Loucy (cell line): ENCODE results near the gene SERPINB8.
A peak's percentile ranks its signal among the peaks of the same experiment; 100 is the strongest.

Source experiments
- H2AFZ ChIP-seq: fragments of 200-600 bp; sonication (generic); 2 replicates; pipeline ENCODE4 v1.6.0; 2016; ENCODE audit warnings: antibody characterized with exemption, mild to moderate bottlenecking, low read length, moderate library complexity
- H3F3A ChIP-seq: fragments of 200-600 bp; 2 replicates; pipeline ENCODE4 v1.6.0; 2016; ENCODE audit warnings: antibody characterized with exemption, low read depth, mild to moderate bottlenecking
- H3K27me3 ChIP-seq: fragments of 200-600 bp; sonication (generic); 2 replicates; pipeline ENCODE4 v1.6.1; 2014; ENCODE audit warnings: low read length, mild to moderate bottlenecking; ENCODE audit not compliant: insufficient read depth, poor library complexity, severe bottlenecking
- H3K36me3 ChIP-seq: fragments of 200-600 bp; sonication (generic); 2 replicates; pipeline ENCODE4 v1.6.1; 2016; ENCODE audit warnings: low read length; ENCODE audit not compliant: insufficient read depth
- H3K4me1 ChIP-seq: fragments of 200-600 bp; sonication (generic); 2 replicates; pipeline ENCODE4 v1.5.1; 2014; ENCODE audit warnings: low read length, mild to moderate bottlenecking; ENCODE audit not compliant: insufficient read depth, poor library complexity, severe bottlenecking
- H3K4me2 ChIP-seq: fragments of 200-600 bp; sonication (generic); 2 replicates; pipeline ENCODE4 v1.6.0; 2014; ENCODE audit warnings: antibody characterized with exemption, low read length, low read depth, mild to moderate bottlenecking; ENCODE audit not compliant: poor library complexity, severe bottlenecking
- H3K4me3 ChIP-seq: fragments of 200-600 bp; sonication (generic); 2 replicates; pipeline ENCODE4 v1.5.1; 2014; ENCODE audit warnings: low read length, mild to moderate bottlenecking, mixed read lengths; ENCODE audit not compliant: poor library complexity, severe bottlenecking
- H3K79me2 ChIP-seq: fragments of 200-600 bp; sonication (generic); 2 replicates; pipeline ENCODE4 v1.6.1; 2014; ENCODE audit warnings: low read length; ENCODE audit not compliant: insufficient read depth
- H3K9ac ChIP-seq: fragments of 200-600 bp; sonication (generic); 2 replicates; pipeline ENCODE4 v1.6.0; 2014; ENCODE audit warnings: mild to moderate bottlenecking, low read depth, low read length, moderate library complexity; ENCODE audit not compliant: poor library complexity, severe bottlenecking
- H3K9me2 ChIP-seq: fragments of 200-600 bp; sonication (generic); replicated peaks from 2 replicates; pipeline ENCODE4 v1.6.1; 2016; ENCODE audit warnings: low read depth, low read length, mixed read lengths
- H3K9me3 ChIP-seq: fragments of 200-600 bp; sonication (generic); 2 replicates; pipeline ENCODE4 v1.6.1; 2014; ENCODE audit warnings: mild to moderate bottlenecking, antibody characterized with exemption, low read length, low read depth; ENCODE audit not compliant: insufficient read depth
- H4K20me1 ChIP-seq: fragments of 200-600 bp; sonication (generic); 2 replicates; pipeline ENCODE4 v1.6.0; 2014; ENCODE audit warnings: antibody characterized with exemption, low read length, mild to moderate bottlenecking; ENCODE audit not compliant: insufficient read depth, poor library complexity, severe bottlenecking
- EZH2phosphoT487 ChIP-seq: fragments of 200-600 bp; IDR thresholded peaks from 2 replicates; pipeline ENCODE4 v1.6.1; 2018; ENCODE audit warnings: antibody characterized with exemption, mild to moderate bottlenecking, moderate library complexity, borderline replicate concordance
- TF ChIP-seq, protein P1 (sequence below): fragments of 200-600 bp; sonication (generic); conservative IDR thresholded peaks from 2 replicates; pipeline ENCODE4 v1.5.1; 2014; ENCODE audit warnings: mild to moderate bottlenecking, antibody characterized with exemption, low read length

The SERPINB8 gene

DNA sequence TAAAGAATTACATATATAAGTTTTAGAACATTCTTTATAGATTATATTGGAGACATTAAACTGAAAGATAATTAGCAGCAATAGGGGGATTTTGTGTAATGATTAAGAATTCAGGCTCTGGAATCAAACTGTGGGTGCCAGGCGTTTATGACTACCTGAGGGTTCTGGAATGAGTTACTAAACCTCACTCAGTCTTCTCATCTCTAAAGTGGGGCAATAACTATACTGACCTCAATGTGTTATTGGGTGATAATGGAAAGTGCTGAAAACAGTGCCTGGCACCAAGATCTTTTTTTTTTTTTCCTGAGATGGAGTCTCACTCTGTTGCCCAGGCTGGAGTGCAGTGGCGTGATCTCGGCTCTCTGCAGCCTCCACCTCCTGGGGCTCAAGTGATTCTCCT, 7.2 kb downstream of the SERPINB8 start:
- Histone ChIP-seq H3F3A (no peaks in the 10 kb centered on the region), H3K9me2 (no peaks in the 10 kb centered on the region), H3K36me3 (no peaks in the 10 kb centered on the region), H3K9me3 (no peaks in the 10 kb centered on the region), H4K20me1 (no peaks in the 10 kb centered on the region), H3K4me3 (no peak overlapping the region), H2AFZ (no peak overlapping the region), H3K27me3 (no peaks in the 10 kb centered on the region), H3K4me1 (no peaks in the 10 kb centered on the region), H3K9ac (no peak overlapping the region), H3K79me2 (no peaks in the 10 kb centered on the region), H3K4me2 (no peak overlapping the region)
- TF ChIP-seq, protein P1, sequence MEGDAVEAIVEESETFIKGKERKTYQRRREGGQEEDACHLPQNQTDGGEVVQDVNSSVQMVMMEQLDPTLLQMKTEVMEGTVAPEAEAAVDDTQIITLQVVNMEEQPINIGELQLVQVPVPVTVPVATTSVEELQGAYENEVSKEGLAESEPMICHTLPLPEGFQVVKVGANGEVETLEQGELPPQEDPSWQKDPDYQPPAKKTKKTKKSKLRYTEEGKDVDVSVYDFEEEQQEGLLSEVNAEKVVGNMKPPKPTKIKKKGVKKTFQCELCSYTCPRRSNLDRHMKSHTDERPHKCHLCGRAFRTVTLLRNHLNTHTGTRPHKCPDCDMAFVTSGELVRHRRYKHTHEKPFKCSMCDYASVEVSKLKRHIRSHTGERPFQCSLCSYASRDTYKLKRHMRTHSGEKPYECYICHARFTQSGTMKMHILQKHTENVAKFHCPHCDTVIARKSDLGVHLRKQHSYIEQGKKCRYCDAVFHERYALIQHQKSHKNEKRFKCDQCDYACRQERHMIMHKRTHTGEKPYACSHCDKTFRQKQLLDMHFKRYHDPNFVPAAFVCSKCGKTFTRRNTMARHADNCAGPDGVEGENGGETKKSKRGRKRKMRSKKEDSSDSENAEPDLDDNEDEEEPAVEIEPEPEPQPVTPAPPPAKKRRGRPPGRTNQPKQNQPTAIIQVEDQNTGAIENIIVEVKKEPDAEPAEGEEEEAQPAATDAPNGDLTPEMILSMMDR = no peak
- TF ChIP-seq EZH2phosphoT487 = no peak

GRCh38 chr18:63979409-63979920, 9.6 kb downstream of the SERPINB8 start:
- Histone ChIP-seq H3K4me1 (no peaks in the 10 kb centered on the region), H3F3A (no peaks in the 10 kb centered on the region), H3K27me3 (no peaks in the 10 kb centered on the region), H3K9me3 (no peaks in the 10 kb centered on the region), H3K4me3 (no peak overlapping the region), H3K36me3 (peaks cover 7% of the 10 kb centered on the region; the same call in 1 of the 2 replicates), H3K79me2 (no peaks in the 10 kb centered on the region), H3K9ac (no peak overlapping the region), H3K9me2 (no peaks in the 10 kb centered on the region), H2AFZ (peak overlapping the region; percentile 89), H3K4me2 (peak overlapping the region; percentile 15), H4K20me1 (no peaks in the 10 kb centered on the region)
- TF ChIP-seq EZH2phosphoT487 = no peak
- TF ChIP-seq, protein P1 = peak; percentile 94

- peak overlapping the region; percentile 89; the same call in 1 of the 2 replicates for H2AFZ ChIP-seq
- no peaks in the 10 kb centered on the region for H4K20me1 ChIP-seq
- H3K9me2 ChIP-seq = no peaks in the 10 kb centered on the region
- H3K4me3 ChIP-seq = no peak overlapping the region
- no peaks in the 10 kb centered on the region for H3K4me1 ChIP-seq
- no peaks in the 10 kb centered on the region for H3K9me3 ChIP-seq
- peak overlapping the region; percentile 6 for H3K4me2 ChIP-seq
- no peaks in the 10 kb centered on the region for H3K79me2 ChIP-seq
- H3K9ac ChIP-seq = no peak overlapping the region
- no peak for TF ChIP-seq EZH2phosphoT487
- TF ChIP-seq, protein P1 = no peak
- no peaks in the 10 kb centered on the region for H3K27me3 ChIP-seq
- H3K36me3 ChIP-seq = peaks cover 7% of the 10 kb centered on the region; the same call in 1 of the 2 replicates
- no peaks in the 10 kb centered on the region for H3F3A ChIP-seq
Measured at GRCh38 chr18:63980027-63980426, 10.1 kb downstream of the SERPINB8 start.
